GM12873 (cell line): ENCODE measurements around the gene TESK2.

Experiments used
- TF ChIP-seq, protein P1 (sequence below): IDR thresholded peaks from 2 replicates; pipeline ENCODE4 v1.5.1; 2012; ENCODE audit warnings: low read depth, mild to moderate bottlenecking, moderate library complexity, low read length, control low read depth; ENCODE audit not compliant: insufficient read depth; ENCODE audit errors: missing control alignments

The TESK2 gene

GRCh38 chr1:45325851-45326506 is 165.0 kb downstream of the TESK2 start:
- TF ChIP-seq, protein P1, sequence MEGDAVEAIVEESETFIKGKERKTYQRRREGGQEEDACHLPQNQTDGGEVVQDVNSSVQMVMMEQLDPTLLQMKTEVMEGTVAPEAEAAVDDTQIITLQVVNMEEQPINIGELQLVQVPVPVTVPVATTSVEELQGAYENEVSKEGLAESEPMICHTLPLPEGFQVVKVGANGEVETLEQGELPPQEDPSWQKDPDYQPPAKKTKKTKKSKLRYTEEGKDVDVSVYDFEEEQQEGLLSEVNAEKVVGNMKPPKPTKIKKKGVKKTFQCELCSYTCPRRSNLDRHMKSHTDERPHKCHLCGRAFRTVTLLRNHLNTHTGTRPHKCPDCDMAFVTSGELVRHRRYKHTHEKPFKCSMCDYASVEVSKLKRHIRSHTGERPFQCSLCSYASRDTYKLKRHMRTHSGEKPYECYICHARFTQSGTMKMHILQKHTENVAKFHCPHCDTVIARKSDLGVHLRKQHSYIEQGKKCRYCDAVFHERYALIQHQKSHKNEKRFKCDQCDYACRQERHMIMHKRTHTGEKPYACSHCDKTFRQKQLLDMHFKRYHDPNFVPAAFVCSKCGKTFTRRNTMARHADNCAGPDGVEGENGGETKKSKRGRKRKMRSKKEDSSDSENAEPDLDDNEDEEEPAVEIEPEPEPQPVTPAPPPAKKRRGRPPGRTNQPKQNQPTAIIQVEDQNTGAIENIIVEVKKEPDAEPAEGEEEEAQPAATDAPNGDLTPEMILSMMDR: no peak

DNA sequence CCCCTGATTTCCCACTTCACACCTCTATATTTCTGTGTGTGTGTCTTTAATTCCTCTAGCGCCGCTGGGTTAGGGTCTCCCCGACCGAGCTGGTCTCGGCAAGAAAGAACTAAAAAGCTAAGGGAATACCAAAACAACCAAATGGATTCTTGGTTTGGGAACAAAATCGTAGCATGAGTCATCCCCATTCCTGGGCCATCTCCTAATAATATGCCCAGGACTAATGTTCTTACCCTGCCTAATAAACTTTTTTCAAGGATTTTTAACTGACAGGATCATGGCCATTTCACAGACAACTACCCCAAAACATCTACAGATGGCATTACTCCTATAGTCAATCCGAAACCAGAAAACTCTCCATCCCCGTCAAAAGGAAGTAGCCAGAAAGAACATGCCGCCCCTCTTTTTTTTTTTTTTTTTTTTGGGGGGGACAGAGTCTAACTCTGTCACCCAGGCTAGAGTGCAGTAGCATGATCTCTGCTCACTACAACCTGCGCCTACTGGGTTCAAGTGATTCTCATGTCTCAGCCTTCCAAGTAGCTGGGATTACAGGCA is 168.4 kb downstream of the TESK2 start:
- TF ChIP-seq, protein P1: no peak

- TF ChIP-seq, protein P1: no peak
Measured at GRCh38 chr1:45321444-45321843, 169.5 kb downstream of the TESK2 start.

DNA sequence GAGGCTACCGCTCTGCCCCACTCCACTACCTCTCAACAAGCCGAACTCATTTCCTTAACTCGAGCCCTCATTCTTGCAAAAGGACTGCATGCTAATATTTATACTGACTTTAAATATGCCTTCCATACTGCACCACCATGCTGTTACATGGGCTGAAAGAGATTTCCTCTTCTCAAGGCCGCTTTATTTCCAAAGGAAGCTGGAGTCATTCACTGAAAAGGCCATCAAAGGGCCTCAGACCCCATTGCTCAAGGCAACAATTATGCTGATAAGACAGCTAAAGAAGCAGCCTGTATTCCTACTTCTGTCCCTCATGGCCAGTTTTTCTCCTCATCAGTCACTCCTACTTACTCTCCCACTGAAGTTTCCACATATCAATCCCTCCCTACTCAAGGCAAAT is 171.2 kb downstream of the TESK2 start:
- TF ChIP-seq, protein P1: no peak

DNA sequence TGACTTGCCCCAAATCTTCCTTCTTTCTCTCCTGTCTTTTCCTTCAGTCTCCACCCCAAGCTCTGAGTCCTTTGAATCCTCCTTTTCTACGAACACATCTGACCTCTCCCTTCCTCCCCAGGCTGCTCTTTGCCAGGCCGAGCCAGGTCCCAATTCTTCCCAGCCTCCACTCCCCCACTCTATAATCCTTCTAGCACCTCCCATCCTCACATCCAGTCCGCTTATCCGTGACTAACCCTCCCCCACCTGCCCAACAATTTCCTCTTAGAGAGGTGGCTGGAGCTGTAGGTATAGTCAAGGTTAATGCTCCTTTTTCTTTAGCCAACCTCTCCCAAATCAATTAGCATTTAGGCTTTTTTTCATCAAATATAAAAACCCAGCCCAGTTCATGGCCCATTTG is 173.8 kb downstream of the TESK2 start:
- TF ChIP-seq, protein P1: no peak

DNA sequence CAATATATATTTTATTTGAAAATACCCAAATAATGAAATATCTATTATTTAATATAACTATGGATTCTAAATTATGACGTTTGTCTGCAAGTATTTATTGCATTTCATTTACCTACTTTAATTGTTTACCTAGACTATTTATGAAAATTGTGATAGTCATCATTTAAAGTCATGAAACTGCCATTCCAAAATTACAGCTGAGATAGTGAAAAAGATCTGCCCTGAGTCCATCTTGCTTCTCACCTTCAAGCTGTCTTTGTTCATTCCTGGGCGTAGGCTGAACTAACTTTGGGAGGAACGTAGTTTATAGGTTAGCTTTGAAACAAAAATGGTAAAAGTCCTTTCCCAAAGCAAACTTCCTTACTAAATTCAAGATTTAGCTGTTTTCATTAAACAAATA is 176.7 kb downstream of the TESK2 start:
- TF ChIP-seq, protein P1: no peak

GRCh38 chr1:45306905-45307304 is 184.1 kb downstream of the TESK2 start:
- TF ChIP-seq, protein P1: no peak
